Activated naive CD4-positive, alpha-beta T cell treated with anti-CD3 and anti-CD28 coated beads for 36 hours (primary cell): Measurements from ENCODE around the gene SPATA6L. TPM values are rescaled to one million over a fixed set of nuclear protein-coding genes. Genes with fewer than 3 reads are reported as not detected.

Experiments
- CTCF ChIA-PET: fragments of 350-600 bp; sonication (Branson Sonifier 250); formaldehyde crosslinking; loops from one replicate; lab custom pipeline; 2021; ENCODE audit warnings: antibody characterized with exemption; lab: Charles Lee
- DNase-seq: peaks from one replicate; pipeline ENCODE4 v3.0.0-alpha.2; 2020
- H3K27ac Mint-ChIP-seq: one replicate; pipeline ENCODE4 v1.8.0; 2021; ENCODE audit warnings: mild to moderate bottlenecking, mixed read lengths
- H3K27me3 Mint-ChIP-seq: one replicate; pipeline ENCODE4 v1.8.0; 2021; ENCODE audit warnings: low read depth, mixed read lengths
- H3K36me3 Mint-ChIP-seq: one replicate; pipeline ENCODE4 v1.8.0; 2021; ENCODE audit warnings: low read depth, mixed read lengths
- H3K4me1 Mint-ChIP-seq: one replicate; pipeline ENCODE4 v1.8.0; 2021; ENCODE audit warnings: low read depth, mixed read lengths
- H3K4me3 Mint-ChIP-seq: one replicate; pipeline ENCODE4 v1.8.0; 2021; ENCODE audit warnings: mild to moderate bottlenecking, moderate library complexity, mixed read lengths
- H3K9me3 Mint-ChIP-seq: one replicate; pipeline ENCODE4 v1.8.0; 2021; ENCODE audit warnings: mixed read lengths
- intact Hi-C: fragments of 100-400 bp; cut with micrococcal nuclease; formaldehyde crosslinking; loops from one replicate; pipeline ENCODE4 v1.15.1; 2023
- total RNA-seq, 2 experiments: library from RNA; stranded (reverse); gene quantifications; one replicate each; pipeline ENCODE4 v1.2.3, GENCODE V29; 2021

SPATA6L gene
- total RNA-seq, result 1 to 10 TPM in 1 of 2 experiments, under 1 TPM in 1; 0.91 to 1.4 TPM

- peak; percentile 57 for DNase-seq
- intact Hi-C loops, result loop anchor here (1.0 to 10.0 kb wide), 7 partner anchors 13 to 1749 kb away; partner anchors contain the start of genes CDC37L1 and UHRF2
- Mint-ChIP-seq H3K36me3 (peaks cover 3% of the 10 kb centered on the region), H3K27me3 (no peaks in the 10 kb centered on the region), H3K4me3 (peak within 1 kb of the TSS; percentile 71), H3K27ac (peak within 1 kb of the TSS; percentile 62), H3K9me3 (no peaks in the 10 kb centered on the region), H3K4me1 (peaks cover 82% of the 10 kb centered on the region)
- CTCF ChIA-PET, result interaction anchor here (0.6 to 1.0 kb wide), 3 partner anchors 9 to 62 kb away, joined by 3 read pairs; no protein-coding TSS in a partner anchor
Observed at GRCh38 chr9:4666042-4666699, at the start of gene SPATA6L. Gene SPATA6L, minus strand, starts transcription at chr9:4666480. Its CDS starts 230 bp downstream, at chr9:4666250.

- Mint-ChIP-seq H3K27me3 (no peaks in the 10 kb centered on the region), H3K27ac (no peak overlapping the region), H3K9me3 (peaks cover 4% of the 10 kb centered on the region), H3K36me3 (peaks cover 36% of the 10 kb centered on the region), H3K4me3 (no peak overlapping the region), H3K4me1 (peaks cover 2% of the 10 kb centered on the region)
- CTCF ChIA-PET, result no interaction called here
- DNase-seq, result no peak
- intact Hi-C loops, result no loop called here
Observed at GRCh38 chr9:4714266-4715016, 48.2 kb upstream of the SPATA6L start.

GRCh38 chr9:4713849-4714248 is 47.6 kb upstream of the SPATA6L start:
- peaks cover 7% of the 10 kb centered on the region for H3K4me1 Mint-ChIP-seq
- no peaks in the 10 kb centered on the region for H3K27me3 Mint-ChIP-seq
- no peak overlapping the region for H3K4me3 Mint-ChIP-seq
- CTCF ChIA-PET, result interaction anchor here (0.6 to 1.0 kb wide), 2 partner anchors 15 to 61 kb away, joined by 3 to 4 read pairs; no protein-coding TSS in a partner anchor
- H3K36me3 Mint-ChIP-seq, result peaks cover 39% of the 10 kb centered on the region
- H3K27ac Mint-ChIP-seq, result no peak overlapping the region
- no peak for DNase-seq
- intact Hi-C loops, result no loop called here
- peaks cover 4% of the 10 kb centered on the region for H3K9me3 Mint-ChIP-seq

GRCh38 chr9:4709380-4709779 is 43.1 kb upstream of the SPATA6L start:
- Mint-ChIP-seq H3K4me3 (no peak overlapping the region), H3K4me1 (peaks cover 18% of the 10 kb centered on the region), H3K9me3 (peaks cover 4% of the 10 kb centered on the region), H3K27ac (no peak overlapping the region), H3K36me3 (peaks cover 35% of the 10 kb centered on the region), H3K27me3 (no peaks in the 10 kb centered on the region)
- CTCF ChIA-PET, result interaction anchor here (0.9 kb wide), 1 partner anchor 69 kb away, joined by 3 read pairs; no protein-coding TSS in a partner anchor
- no peak for DNase-seq
- intact Hi-C loops, result no loop called here

GRCh38 chr9:4706971-4707622 is 40.8 kb upstream of the SPATA6L start:
- Mint-ChIP-seq H3K36me3 (peaks cover 35% of the 10 kb centered on the region), H3K4me1 (peaks cover 25% of the 10 kb centered on the region)

GRCh38 chr9:4706021-4706420 is 39.7 kb upstream of the SPATA6L start:
- Mint-ChIP-seq H3K4me3 (no peak overlapping the region), H3K27me3 (no peaks in the 10 kb centered on the region), H3K36me3 (peaks cover 37% of the 10 kb centered on the region), H3K9me3 (no peaks in the 10 kb centered on the region), H3K27ac (no peak overlapping the region), H3K4me1 (peaks cover 34% of the 10 kb centered on the region)
- CTCF ChIA-PET, result interaction anchor here (0.6 kb wide), 1 partner anchor 190 kb away, joined by 3 read pairs; no protein-coding TSS in a partner anchor
- no peak for DNase-seq
- intact Hi-C loops, result no loop called here

More at GRCh38 chr9:4706971-4707622, 40.8 kb upstream of the SPATA6L start:
- intact Hi-C loops, result no loop called here
- DNase-seq, result no peak
- CTCF ChIA-PET, result interaction anchor here (0.7 to 0.8 kb wide), 2 partner anchors 33 to 881 kb away, joined by 3 read pairs; no protein-coding TSS in a partner anchor
- Mint-ChIP-seq H3K27ac (no peak overlapping the region), H3K4me3 (no peak overlapping the region), H3K9me3 (no peaks in the 10 kb centered on the region), H3K27me3 (no peaks in the 10 kb centered on the region)

GRCh38 chr9:4704129-4704528 is 37.8 kb upstream of the SPATA6L start:
- no peak for DNase-seq
- Mint-ChIP-seq H3K9me3 (no peaks in the 10 kb centered on the region), H3K27ac (no peak overlapping the region), H3K36me3 (peaks cover 33% of the 10 kb centered on the region), H3K4me3 (no peak overlapping the region), H3K27me3 (no peaks in the 10 kb centered on the region), H3K4me1 (peaks cover 30% of the 10 kb centered on the region)
- CTCF ChIA-PET, result interaction anchor here (0.9 kb wide), 1 partner anchor 9 kb away, joined by 3 read pairs; no protein-coding TSS in a partner anchor
- intact Hi-C loops, result loop anchor here (2.0 kb wide), 1 partner anchor 37 kb away; the partner anchor contains the start of gene AK3

GRCh38 chr9:4701526-4701925 is 35.2 kb upstream of the SPATA6L start:
- DNase-seq, result no peak
- Mint-ChIP-seq H3K36me3 (peaks cover 32% of the 10 kb centered on the region), H3K27ac (no peak overlapping the region), H3K27me3 (no peaks in the 10 kb centered on the region), H3K4me3 (no peak overlapping the region), H3K9me3 (no peaks in the 10 kb centered on the region), H3K4me1 (peaks cover 20% of the 10 kb centered on the region)
- CTCF ChIA-PET, result interaction anchor here (0.6 to 1.0 kb wide), 5 partner anchors 9 to 447 kb away, joined by 3 read pairs; partner anchors contain the start of gene CDC37L1
- intact Hi-C loops, result no loop called here

- no peak for DNase-seq
- H3K36me3 Mint-ChIP-seq, result peaks cover 29% of the 10 kb centered on the region
- peaks cover 24% of the 10 kb centered on the region for H3K4me1 Mint-ChIP-seq
- no peak overlapping the region for H3K27ac Mint-ChIP-seq
- no peak overlapping the region for H3K4me3 Mint-ChIP-seq
- CTCF ChIA-PET, result interaction anchor here (0.6 to 0.7 kb wide), 2 partner anchors 9 to 45 kb away, joined by 3 read pairs; no protein-coding TSS in a partner anchor
- no peaks in the 10 kb centered on the region for H3K27me3 Mint-ChIP-seq
- no peaks in the 10 kb centered on the region for H3K9me3 Mint-ChIP-seq
- intact Hi-C loops, result no loop called here
Observed at GRCh38 chr9:4700932-4701331, 34.7 kb upstream of the SPATA6L start.

- H3K4me3 Mint-ChIP-seq, result no peak overlapping the region
- peaks cover 26% of the 10 kb centered on the region for H3K36me3 Mint-ChIP-seq
- no peaks in the 10 kb centered on the region for H3K27me3 Mint-ChIP-seq
- H3K9me3 Mint-ChIP-seq, result no peaks in the 10 kb centered on the region
- intact Hi-C loops, result no loop called here
- H3K4me1 Mint-ChIP-seq, result peaks cover 29% of the 10 kb centered on the region
- CTCF ChIA-PET, result no interaction called here
- no peak overlapping the region for H3K27ac Mint-ChIP-seq
- no peak for DNase-seq
Observed at GRCh38 chr9:4700091-4700490, 33.8 kb upstream of the SPATA6L start.

GRCh38 chr9:4691795-4692194 is 25.5 kb upstream of the SPATA6L start:
- H3K36me3 Mint-ChIP-seq, result peaks cover 16% of the 10 kb centered on the region
- peaks cover 44% of the 10 kb centered on the region for H3K4me1 Mint-ChIP-seq
- no peak overlapping the region for H3K4me3 Mint-ChIP-seq
- no peaks in the 10 kb centered on the region for H3K27me3 Mint-ChIP-seq
- DNase-seq, result no peak
- no peak overlapping the region for H3K27ac Mint-ChIP-seq
- no peaks in the 10 kb centered on the region for H3K9me3 Mint-ChIP-seq
- CTCF ChIA-PET, result interaction anchor here (0.7 to 0.8 kb wide), 2 partner anchors 9 to 1984 kb away, joined by 3 read pairs; no protein-coding TSS in a partner anchor
- intact Hi-C loops, result no loop called here

GRCh38 chr9:4690144-4690543 is 23.9 kb upstream of the SPATA6L start:
- intact Hi-C loops, result no loop called here
- no peaks in the 10 kb centered on the region for H3K27me3 Mint-ChIP-seq
- CTCF ChIA-PET, result no interaction called here
- peaks cover 22% of the 10 kb centered on the region for H3K36me3 Mint-ChIP-seq
- H3K9me3 Mint-ChIP-seq, result no peaks in the 10 kb centered on the region
- H3K27ac Mint-ChIP-seq, result peak overlapping the region; percentile 17
- no peak for DNase-seq
- H3K4me3 Mint-ChIP-seq, result no peak overlapping the region
- H3K4me1 Mint-ChIP-seq, result peaks cover 45% of the 10 kb centered on the region
